Stimulated activated CD4-positive, alpha-beta T cell treated with anti-CD3 and anti-CD28 coated beads, Interleukin-4, amount 100 ng/mL, for 48 hours (primary cell): Measurements from ENCODE around the gene TRIM27.
"Not testable (repeated sequence)": the region's sequence is repeated elsewhere in the genome, so short reads cannot be mapped to it uniquely, and the experiment has no call there.

Experiments used
- DNase-seq, 2 donors: peaks; one replicate each; pipeline ENCODE4 v3.0.0-alpha.2; 2020; ENCODE audit warnings: low read depth in 2 of 2

Gene TRIM27

GRCh38 chr6:28943223-28943556, 19.4 kb upstream of the TRIM27 start:
- DNase-seq, result no peak

GRCh38 chr6:28941684-28942448, 18.1 kb upstream of the TRIM27 start:
- DNase-seq, result no peak

- DNase-seq, result peak; percentile 70
These were observed 17.3 kb upstream of the TRIM27 start for GRCh38 chr6:28940858-28941683.

GRCh38 chr6:28940294-28940857, 16.6 kb upstream of the TRIM27 start:
- peak in 1 of 2 donors; percentile 48 for DNase-seq

GRCh38 chr6:28933069-28933468, 9.3 kb upstream of the TRIM27 start:
- DNase-seq, result no peak

GRCh38 chr6:28929887-28930620, 6.3 kb upstream of the TRIM27 start:
- no peak for DNase-seq

GRCh38 chr6:28929339-28929738, 5.6 kb upstream of the TRIM27 start:
- DNase-seq, result not testable (repeated sequence)

- DNase-seq, result no peak
These were observed 4.1 kb upstream of the TRIM27 start for GRCh38 chr6:28927846-28928245.

GRCh38 chr6:28922821-28923317, 916 bp downstream of the TRIM27 start:
- no peak for DNase-seq

- no peak for DNase-seq
These were observed 1.6 kb downstream of the TRIM27 start for GRCh38 chr6:28922004-28922820.

- DNase-seq, result no peak
These were observed 3.5 kb downstream of the TRIM27 start for GRCh38 chr6:28920281-28920680.

GRCh38 chr6:28914941-28915340, 8.8 kb downstream of the TRIM27 start:
- DNase-seq, result no peak

GRCh38 chr6:28910901-28911690, 12.7 kb downstream of the TRIM27 start:
- DNase-seq, result no peak

GRCh38 chr6:28907394-28907793, 16.4 kb downstream of the TRIM27 start:
- no peak for DNase-seq

- DNase-seq, result no peak
These were observed 17.1 kb downstream of the TRIM27 start for GRCh38 chr6:28906669-28907068.

- no peak for DNase-seq
These were observed 20.1 kb downstream of the TRIM27 start for GRCh38 chr6:28903686-28904085.

- DNase-seq, result no peak
These were observed 22.0 kb downstream of the TRIM27 start for GRCh38 chr6:28901831-28902230.

- no peak for DNase-seq
These were observed 23.1 kb downstream of the TRIM27 start for GRCh38 chr6:28900577-28901256.

- DNase-seq, result no peak
These were observed 25.1 kb downstream of the TRIM27 start for GRCh38 chr6:28898710-28898965.

- DNase-seq, result no peak
These were observed 26.4 kb downstream of the TRIM27 start for GRCh38 chr6:28897369-28897745.
